Liver (tissue), 3 donors: ENCODE measurements around the gene ZNF32.

Experiments used
- EGR1 ChIP-seq, 2 donors: IDR thresholded peaks; 2 replicates each; pipeline ENCODE4 v1.6.1; 2016 to 2018; ENCODE audit warnings: antibody characterized with exemption in 2 of 2, low read depth in 2 of 2
- FOXA1 ChIP-seq: IDR thresholded peaks from 2 replicates; pipeline ENCODE4 v1.6.1; 2016; ENCODE audit warnings: antibody characterized with exemption
- FOXA2 ChIP-seq: IDR thresholded peaks from 2 replicates; pipeline ENCODE4 v1.6.1; 2016; ENCODE audit warnings: antibody characterized with exemption
- NR2F2 ChIP-seq: IDR thresholded peaks from 2 replicates; pipeline ENCODE4 v1.6.1; 2016; ENCODE audit warnings: antibody characterized with exemption
- RAD21 ChIP-seq, 2 donors: IDR thresholded peaks; 2 replicates each; pipeline ENCODE4 v1.6.1; 2016; ENCODE audit warnings: antibody characterized with exemption in 2 of 2, mild to moderate bottlenecking in 2 of 2
- YY1 ChIP-seq: IDR thresholded peaks from 2 replicates; pipeline ENCODE4 v1.6.1; 2016; ENCODE audit warnings: antibody characterized with exemption, mild to moderate bottlenecking
- TF ChIP-seq, protein P1 (sequence below): fragments of 150-350 bp; IDR thresholded peaks from 2 replicates; pipeline ENCODE4 v1.5.1; 2017; ENCODE audit warnings: improper control_type of control experiment, low read depth, low read length; ENCODE audit not compliant: missing input control
- TF ChIP-seq, protein P2 (sequence below): IDR thresholded peaks from 2 replicates; pipeline ENCODE4 v1.6.1; 2016; ENCODE audit warnings: antibody characterized with exemption, mild to moderate bottlenecking
- donor health status: healthy.
- donor health status: healthy.

DNA sequence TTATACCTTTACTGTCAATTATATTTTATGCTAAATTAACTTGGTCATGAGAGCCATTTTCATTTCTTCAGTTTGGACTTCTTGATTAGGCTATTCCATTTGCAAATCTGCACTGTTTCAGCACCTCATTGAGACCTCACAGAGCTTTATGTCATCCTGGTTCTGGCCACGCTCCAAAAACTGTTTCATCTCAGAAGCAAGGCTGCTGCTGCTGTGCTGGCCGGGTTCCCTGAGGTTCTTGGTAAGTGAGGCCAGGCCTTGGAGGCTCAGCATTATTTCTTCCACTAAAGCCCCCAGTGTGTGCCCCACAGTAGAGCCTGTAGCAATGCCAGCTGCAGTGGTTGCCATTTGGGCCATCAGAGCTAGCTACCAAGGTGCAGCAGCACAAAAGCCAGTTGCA is 50.2 kb downstream of the ZNF32 start:
- TF ChIP-seq, protein P1, sequence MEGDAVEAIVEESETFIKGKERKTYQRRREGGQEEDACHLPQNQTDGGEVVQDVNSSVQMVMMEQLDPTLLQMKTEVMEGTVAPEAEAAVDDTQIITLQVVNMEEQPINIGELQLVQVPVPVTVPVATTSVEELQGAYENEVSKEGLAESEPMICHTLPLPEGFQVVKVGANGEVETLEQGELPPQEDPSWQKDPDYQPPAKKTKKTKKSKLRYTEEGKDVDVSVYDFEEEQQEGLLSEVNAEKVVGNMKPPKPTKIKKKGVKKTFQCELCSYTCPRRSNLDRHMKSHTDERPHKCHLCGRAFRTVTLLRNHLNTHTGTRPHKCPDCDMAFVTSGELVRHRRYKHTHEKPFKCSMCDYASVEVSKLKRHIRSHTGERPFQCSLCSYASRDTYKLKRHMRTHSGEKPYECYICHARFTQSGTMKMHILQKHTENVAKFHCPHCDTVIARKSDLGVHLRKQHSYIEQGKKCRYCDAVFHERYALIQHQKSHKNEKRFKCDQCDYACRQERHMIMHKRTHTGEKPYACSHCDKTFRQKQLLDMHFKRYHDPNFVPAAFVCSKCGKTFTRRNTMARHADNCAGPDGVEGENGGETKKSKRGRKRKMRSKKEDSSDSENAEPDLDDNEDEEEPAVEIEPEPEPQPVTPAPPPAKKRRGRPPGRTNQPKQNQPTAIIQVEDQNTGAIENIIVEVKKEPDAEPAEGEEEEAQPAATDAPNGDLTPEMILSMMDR: no peak
- TF ChIP-seq, protein P2, sequence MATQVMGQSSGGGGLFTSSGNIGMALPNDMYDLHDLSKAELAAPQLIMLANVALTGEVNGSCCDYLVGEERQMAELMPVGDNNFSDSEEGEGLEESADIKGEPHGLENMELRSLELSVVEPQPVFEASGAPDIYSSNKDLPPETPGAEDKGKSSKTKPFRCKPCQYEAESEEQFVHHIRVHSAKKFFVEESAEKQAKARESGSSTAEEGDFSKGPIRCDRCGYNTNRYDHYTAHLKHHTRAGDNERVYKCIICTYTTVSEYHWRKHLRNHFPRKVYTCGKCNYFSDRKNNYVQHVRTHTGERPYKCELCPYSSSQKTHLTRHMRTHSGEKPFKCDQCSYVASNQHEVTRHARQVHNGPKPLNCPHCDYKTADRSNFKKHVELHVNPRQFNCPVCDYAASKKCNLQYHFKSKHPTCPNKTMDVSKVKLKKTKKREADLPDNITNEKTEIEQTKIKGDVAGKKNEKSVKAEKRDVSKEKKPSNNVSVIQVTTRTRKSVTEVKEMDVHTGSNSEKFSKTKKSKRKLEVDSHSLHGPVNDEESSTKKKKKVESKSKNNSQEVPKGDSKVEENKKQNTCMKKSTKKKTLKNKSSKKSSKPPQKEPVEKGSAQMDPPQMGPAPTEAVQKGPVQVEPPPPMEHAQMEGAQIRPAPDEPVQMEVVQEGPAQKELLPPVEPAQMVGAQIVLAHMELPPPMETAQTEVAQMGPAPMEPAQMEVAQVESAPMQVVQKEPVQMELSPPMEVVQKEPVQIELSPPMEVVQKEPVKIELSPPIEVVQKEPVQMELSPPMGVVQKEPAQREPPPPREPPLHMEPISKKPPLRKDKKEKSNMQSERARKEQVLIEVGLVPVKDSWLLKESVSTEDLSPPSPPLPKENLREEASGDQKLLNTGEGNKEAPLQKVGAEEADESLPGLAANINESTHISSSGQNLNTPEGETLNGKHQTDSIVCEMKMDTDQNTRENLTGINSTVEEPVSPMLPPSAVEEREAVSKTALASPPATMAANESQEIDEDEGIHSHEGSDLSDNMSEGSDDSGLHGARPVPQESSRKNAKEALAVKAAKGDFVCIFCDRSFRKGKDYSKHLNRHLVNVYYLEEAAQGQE: no peak
- no peak for TF ChIP-seq FOXA1
- TF ChIP-seq YY1: no peak
- no peak for TF ChIP-seq FOXA2
- no peak for TF ChIP-seq NR2F2
- no peak for TF ChIP-seq RAD21 (IDR thresholded peaks at IDR 0.05)
- TF ChIP-seq EGR1 (IDR thresholded peaks at IDR 0.05; ENCODE audit: low read depth in 2 of 2): no peak
